ENCODE measurements around the gene LAX1. TPM values are rescaled to one million over a fixed set of nuclear protein-coding genes. Genes with fewer than 3 reads are reported as not detected.
A peak's percentile ranks its signal among the peaks of the same experiment; 100 is the strongest.

The LAX1 gene
- total RNA-seq, 3 donors from 2014 or later (not counting 1 experiment from before 2014, with no cell fraction given): 33.8 to 48.2 (median 41.2) TPM

- Mint-ChIP-seq H3K4me1 (peaks cover 63 to 65% of the 10 kb centered on the region in 2 donors), H3K4me3 (no peak overlapping the region), H3K36me3 (peaks cover 7% of the 10 kb centered on the region), H3K27me3 (ENCODE audit: low read depth in 2 of 2) (no peaks in the 10 kb centered on the region), H3K9me3 (no peaks in the 10 kb centered on the region), H3K27ac (peak overlapping the region; percentile 46 to 51)
- intact Hi-C loops (cut with micrococcal nuclease): loop anchor here (5.0 kb wide), 1 partner anchor 38 kb away; no protein-coding TSS in a partner anchor
- no peak for TF ChIP-seq CTCF (IDR thresholded peaks at IDR 0.05)
- no peaks in the 10 kb centered on the region for H3K9me3 ChIP-seq (ENCODE audit: control insufficient read depth, insufficient read depth, low read length)
- DNase-seq (no peak), ATAC-seq (no peak)
- H3K27ac ChIP-seq (ENCODE audit: low read length): no peak overlapping the region
- H3K4me3 ChIP-seq (ENCODE audit: low read length): no peak overlapping the region
- H3K36me3 ChIP-seq (ENCODE audit: control insufficient read depth, insufficient read depth, low read length): peaks cover 12% of the 10 kb centered on the region
- 86% methylated on average over 1 of the region's 1 CpG for WGBS (ENCODE audit: insufficient coverage)
- no peaks in the 10 kb centered on the region for H3K27me3 ChIP-seq (ENCODE audit: control insufficient read depth, insufficient read depth, low read length)
- H3K4me1 ChIP-seq (ENCODE audit: control insufficient read depth, insufficient read depth, low read length): peaks cover 8% of the 10 kb centered on the region
Observed at GRCh38 chr1:203799971-203800370, 35.0 kb downstream of the LAX1 start.

GRCh38 chr1:203805689-203806088 is 40.7 kb downstream of the LAX1 start:
- intact Hi-C loops (cut with micrococcal nuclease): no loop called here
- peaks cover 25% of the 10 kb centered on the region for H3K36me3 ChIP-seq (ENCODE audit: control insufficient read depth, insufficient read depth, low read length)
- peaks cover 8% of the 10 kb centered on the region for H3K36me3 Mint-ChIP-seq
- H3K4me3 Mint-ChIP-seq: no peak overlapping the region
- peak overlapping the region in 1 of 2 donors; percentile 57 for H3K27ac Mint-ChIP-seq
- 98% methylated on average over 7 of the region's 7 CpGs for WGBS (ENCODE audit: insufficient coverage)
- H3K27ac ChIP-seq (ENCODE audit: low read length): no peak overlapping the region
- no peak for DNase-seq
- H3K4me3 ChIP-seq (ENCODE audit: low read length): no peak overlapping the region
- peaks cover 4% of the 10 kb centered on the region for H3K4me1 ChIP-seq (ENCODE audit: control insufficient read depth, insufficient read depth, low read length)
- no peaks in the 10 kb centered on the region for H3K27me3 Mint-ChIP-seq (ENCODE audit: low read depth in 2 of 2)
- ATAC-seq: no peak
- H3K4me1 Mint-ChIP-seq: peaks cover 28 to 29% of the 10 kb centered on the region in 2 donors
- H3K9me3 Mint-ChIP-seq: no peaks in the 10 kb centered on the region
- TF ChIP-seq CTCF (IDR thresholded peaks at IDR 0.05): no peak
- H3K27me3 ChIP-seq (ENCODE audit: control insufficient read depth, insufficient read depth, low read length): no peaks in the 10 kb centered on the region
- H3K9me3 ChIP-seq (ENCODE audit: control insufficient read depth, insufficient read depth, low read length): no peaks in the 10 kb centered on the region

DNA sequence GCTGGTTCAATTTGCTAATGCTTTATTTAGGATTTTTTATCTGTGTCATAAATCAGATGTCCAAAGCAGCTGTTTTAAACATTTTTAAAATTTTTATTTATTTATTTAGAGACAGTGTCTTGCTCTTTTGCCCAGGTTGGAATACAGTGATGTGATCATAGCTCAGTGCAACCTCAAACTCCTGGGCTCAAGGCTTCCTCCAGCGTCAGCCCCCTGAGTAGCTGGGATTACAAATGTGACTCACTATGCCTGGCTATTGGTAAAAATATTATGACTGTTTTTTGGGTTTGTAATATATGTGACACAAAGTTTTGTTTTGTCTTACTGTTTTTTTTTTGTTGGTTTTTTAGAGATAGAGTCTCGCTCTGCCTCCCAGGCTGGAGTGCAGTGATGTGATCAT is 42.2 kb downstream of the LAX1 start:
- 97% methylated on average over 2 of the region's 2 CpGs for WGBS (ENCODE audit: insufficient coverage)
- no peak for DNase-seq
- ATAC-seq: no peak
- Mint-ChIP-seq H3K4me3 (no peak overlapping the region), H3K36me3 (peaks cover 8% of the 10 kb centered on the region), H3K27me3 (ENCODE audit: low read depth in 2 of 2) (no peaks in the 10 kb centered on the region), H3K27ac (peak overlapping the region in 1 of 2 donors; percentile 15), H3K4me1 (peaks cover 32 to 39% of the 10 kb centered on the region in 2 donors), H3K9me3 (no peaks in the 10 kb centered on the region)
- H3K4me3 ChIP-seq (ENCODE audit: low read length): no peak overlapping the region
- peaks cover 4% of the 10 kb centered on the region for H3K4me1 ChIP-seq (ENCODE audit: control insufficient read depth, insufficient read depth, low read length)
- H3K9me3 ChIP-seq (ENCODE audit: control insufficient read depth, insufficient read depth, low read length): no peaks in the 10 kb centered on the region
- peaks cover 26% of the 10 kb centered on the region for H3K36me3 ChIP-seq (ENCODE audit: control insufficient read depth, insufficient read depth, low read length)
- H3K27me3 ChIP-seq (ENCODE audit: control insufficient read depth, insufficient read depth, low read length): no peaks in the 10 kb centered on the region
- no peak for TF ChIP-seq CTCF (IDR thresholded peaks at IDR 0.05)
- H3K27ac ChIP-seq (ENCODE audit: low read length): no peak overlapping the region
- intact Hi-C loops (cut with micrococcal nuclease): no loop called here

Data from natural killer cell (primary cell).